ENCODE measurements around the gene SLC9A3. TPM values are rescaled to one million over a fixed set of nuclear protein-coding genes. Genes with fewer than 3 reads are reported as not detected.

The SLC9A3 gene
- 1.1 TPM for total RNA-seq
- long read RNA-seq, partial matches to known transcripts, result 0 of 1 reads
- long read RNA-seq, other reads (novel, unspliced or antisense), result 1 of 1 reads

- no peaks in the 10 kb centered on the region for H3K9me3 ChIP-seq
- no peak within 1 kb of the TSS for H3K27ac ChIP-seq
- no peaks in the 10 kb centered on the region for H3K36me3 ChIP-seq
- ATAC-seq (no peak), DNase-seq (no peak)
- no peak for TF ChIP-seq CTCF (IDR thresholded peaks at IDR 0.05)
- H3K4me3 ChIP-seq, result no peak within 1 kb of the TSS
- peaks cover 10% of the 10 kb centered on the region for H3K4me1 ChIP-seq
- intact Hi-C loops (cut with DNase I), result no loop called here
- peaks cover 96% of the 10 kb centered on the region for H3K27me3 ChIP-seq (ENCODE audit: low read depth)
These were observed at the start of gene SLC9A3 for GRCh38 chr5:524234-524972. Gene SLC9A3 (minus strand): TSS chr5:524449.

GRCh38 chr5:573976-574375 lies 49.7 kb upstream of the SLC9A3 start:
- Histone ChIP-seq H3K36me3 (no peaks in the 10 kb centered on the region), H3K4me3 (no peak overlapping the region), H3K27me3 (ENCODE audit: low read depth) (peaks cover 57% of the 10 kb centered on the region), H3K4me1 (no peaks in the 10 kb centered on the region), H3K27ac (no peak overlapping the region), H3K9me3 (peaks cover 7% of the 10 kb centered on the region)
- intact Hi-C loops (cut with DNase I), result no loop called here
- DNase-seq, result no peak
- no peak for ATAC-seq
- no peak for TF ChIP-seq CTCF (IDR thresholded peaks at IDR 0.05)

GRCh38 chr5:573206-573605 lies 49.0 kb upstream of the SLC9A3 start:
- DNase-seq, result no peak
- Histone ChIP-seq H3K27me3 (ENCODE audit: low read depth) (peaks cover 61% of the 10 kb centered on the region), H3K4me1 (no peaks in the 10 kb centered on the region), H3K9me3 (peaks cover 7% of the 10 kb centered on the region), H3K36me3 (no peaks in the 10 kb centered on the region), H3K27ac (no peak overlapping the region), H3K4me3 (no peak overlapping the region)
- no peak for ATAC-seq
- no peak for TF ChIP-seq CTCF (IDR thresholded peaks at IDR 0.05)
- intact Hi-C loops (cut with DNase I), result no loop called here

- no peaks in the 10 kb centered on the region for H3K36me3 ChIP-seq
- intact Hi-C loops (cut with DNase I), result no loop called here
These were observed 48.3 kb upstream of the SLC9A3 start for GRCh38 chr5:572398-573019.

GRCh38 chr5:571791-572190 lies 47.5 kb upstream of the SLC9A3 start:
- Histone ChIP-seq H3K4me1 (no peaks in the 10 kb centered on the region), H3K27ac (no peak overlapping the region), H3K4me3 (no peak overlapping the region), H3K9me3 (peaks cover 7% of the 10 kb centered on the region), H3K36me3 (no peaks in the 10 kb centered on the region), H3K27me3 (ENCODE audit: low read depth) (peaks cover 72% of the 10 kb centered on the region)
- DNase-seq (no peak), ATAC-seq (no peak)
- TF ChIP-seq CTCF (IDR thresholded peaks at IDR 0.05), result no peak
- intact Hi-C loops (cut with DNase I), result no loop called here

More at GRCh38 chr5:572398-573019, 48.3 kb upstream of the SLC9A3 start:
- no peak overlapping the region for H3K4me3 ChIP-seq
- TF ChIP-seq CTCF (IDR thresholded peaks at IDR 0.05), result no peak
- H3K27me3 ChIP-seq (ENCODE audit: low read depth), result peaks cover 68% of the 10 kb centered on the region
- H3K4me1 ChIP-seq, result no peaks in the 10 kb centered on the region
- H3K27ac ChIP-seq, result no peak overlapping the region
- DNase-seq (no peak), ATAC-seq (no peak)
- peaks cover 7% of the 10 kb centered on the region for H3K9me3 ChIP-seq

Data from lower lobe of right lung (tissue), 2 donors.